ENCODE data around the gene GPC6. TPM values are rescaled to one million over a fixed set of nuclear protein-coding genes. Genes with fewer than 3 reads are reported as not detected.

The GPC6 gene
- total RNA-seq, 1 experiment from 2014 or later: 0.22 TPM

DNA sequence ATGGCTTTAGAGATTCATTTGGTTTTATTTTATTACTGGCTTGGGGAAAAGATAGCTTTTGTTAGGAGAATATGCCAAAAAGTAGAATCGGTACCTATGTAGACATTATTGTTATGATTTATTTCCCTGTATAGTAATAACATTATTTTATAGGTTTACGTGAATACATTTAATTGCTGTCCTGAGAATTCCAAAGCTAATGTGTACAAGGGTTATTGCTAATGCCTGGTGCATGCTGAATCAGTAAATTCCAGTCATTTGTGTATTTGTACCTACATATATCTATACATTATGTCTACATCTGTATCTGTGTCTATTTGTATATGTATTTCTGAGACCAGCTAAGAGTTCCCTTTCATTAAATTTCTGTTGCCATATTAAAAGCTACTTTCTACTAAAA, 550.9 kb downstream of the GPC6 start (continued):
- TF ChIP-seq, protein P1, sequence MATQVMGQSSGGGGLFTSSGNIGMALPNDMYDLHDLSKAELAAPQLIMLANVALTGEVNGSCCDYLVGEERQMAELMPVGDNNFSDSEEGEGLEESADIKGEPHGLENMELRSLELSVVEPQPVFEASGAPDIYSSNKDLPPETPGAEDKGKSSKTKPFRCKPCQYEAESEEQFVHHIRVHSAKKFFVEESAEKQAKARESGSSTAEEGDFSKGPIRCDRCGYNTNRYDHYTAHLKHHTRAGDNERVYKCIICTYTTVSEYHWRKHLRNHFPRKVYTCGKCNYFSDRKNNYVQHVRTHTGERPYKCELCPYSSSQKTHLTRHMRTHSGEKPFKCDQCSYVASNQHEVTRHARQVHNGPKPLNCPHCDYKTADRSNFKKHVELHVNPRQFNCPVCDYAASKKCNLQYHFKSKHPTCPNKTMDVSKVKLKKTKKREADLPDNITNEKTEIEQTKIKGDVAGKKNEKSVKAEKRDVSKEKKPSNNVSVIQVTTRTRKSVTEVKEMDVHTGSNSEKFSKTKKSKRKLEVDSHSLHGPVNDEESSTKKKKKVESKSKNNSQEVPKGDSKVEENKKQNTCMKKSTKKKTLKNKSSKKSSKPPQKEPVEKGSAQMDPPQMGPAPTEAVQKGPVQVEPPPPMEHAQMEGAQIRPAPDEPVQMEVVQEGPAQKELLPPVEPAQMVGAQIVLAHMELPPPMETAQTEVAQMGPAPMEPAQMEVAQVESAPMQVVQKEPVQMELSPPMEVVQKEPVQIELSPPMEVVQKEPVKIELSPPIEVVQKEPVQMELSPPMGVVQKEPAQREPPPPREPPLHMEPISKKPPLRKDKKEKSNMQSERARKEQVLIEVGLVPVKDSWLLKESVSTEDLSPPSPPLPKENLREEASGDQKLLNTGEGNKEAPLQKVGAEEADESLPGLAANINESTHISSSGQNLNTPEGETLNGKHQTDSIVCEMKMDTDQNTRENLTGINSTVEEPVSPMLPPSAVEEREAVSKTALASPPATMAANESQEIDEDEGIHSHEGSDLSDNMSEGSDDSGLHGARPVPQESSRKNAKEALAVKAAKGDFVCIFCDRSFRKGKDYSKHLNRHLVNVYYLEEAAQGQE (IDR thresholded peaks at IDR 0.05; ENCODE audit: low read depth): no peak
- TF ChIP-seq, protein P2, sequence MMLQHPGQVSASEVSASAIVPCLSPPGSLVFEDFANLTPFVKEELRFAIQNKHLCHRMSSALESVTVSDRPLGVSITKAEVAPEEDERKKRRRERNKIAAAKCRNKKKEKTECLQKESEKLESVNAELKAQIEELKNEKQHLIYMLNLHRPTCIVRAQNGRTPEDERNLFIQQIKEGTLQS (IDR thresholded peaks at IDR 0.05): no peak

GRCh38 chr13:93778548-93778947, 551.9 kb downstream of the GPC6 start:
- ChIA-PET CTCF (no interaction called here), RAD21 (ENCODE audit: low non-redundant PET in 1 of 2, low total read pairs in 2 of 2, uncharacterized antibody in 2 of 2, unreplicated experiment in 2 of 2) (no interaction called here), POLR2A (no interaction called here)
- Histone ChIP-seq H3K27me3 (ENCODE audit: insufficient read depth, low read length) (no peaks in the 10 kb centered on the region), H3K4me1 (ENCODE audit: control insufficient read depth in 1 of 2, insufficient read depth in 2 of 2, low read length in 2 of 2) (no peaks in the 10 kb centered on the region), H3K79me2 (ENCODE audit: insufficient read depth, low read length) (no peaks in the 10 kb centered on the region), H3K9me3 (ENCODE audit: control insufficient read depth in 1 of 2, insufficient read depth in 1 of 2, low read depth in 1 of 2, low read length in 2 of 2) (peaks cover 7 to 25% of the 10 kb centered on the region in 2 experiments; a peak in 2 of 4 replicates), H3K36me3 (ENCODE audit: control insufficient read depth in 1 of 2, insufficient read depth in 2 of 2, low read length in 2 of 2) (no peaks in the 10 kb centered on the region), H3K9me2 (ENCODE audit: insufficient read depth) (no peaks in the 10 kb centered on the region), H3K27ac (ENCODE audit: low read depth, low read length) (no peak overlapping the region), H3K9ac (ENCODE audit: low read length) (no peak overlapping the region), H3K4me3 (replicated peaks in 1 of 2; ENCODE audit: low read depth in 1 of 2, low read length in 2 of 2) (no peak overlapping the region), H2AFZ (ENCODE audit: low read depth, low read length, poor library complexity, severe bottlenecking) (no peak overlapping the region), H3K4me2 (ENCODE audit: low read length) (no peak overlapping the region), H4K20me1 (ENCODE audit: insufficient read depth) (no peaks in the 10 kb centered on the region)
- intact Hi-C loops (cut with micrococcal nuclease): no loop called here
- no peak for ATAC-seq
- DNase-seq (ENCODE audit: low read depth, low spot score): no peak
- no TSS peak for BruUV-seq (replicated peaks)
- TF ChIP-seq FOSL1 (IDR thresholded peaks at IDR 0.05; ENCODE audit: low read depth) (no peak), CTCF (IDR thresholded peaks at IDR 0.05 in 2 of 3, conservative IDR thresholded peaks at IDR 0.05 in 1 of 3; ENCODE audit: borderline replicate concordance in 1 of 3, insufficient read depth in 1 of 3, low read depth in 2 of 3, low read length in 2 of 3) (no peak), EZH2 (IDR thresholded peaks at IDR 0.05) (no peak), TCF7L2 (IDR thresholded peaks at IDR 0.05; ENCODE audit: borderline replicate concordance, extremely low read depth, insufficient read depth, insufficient read length) (no peak), SIN3A (IDR thresholded peaks at IDR 0.05; ENCODE audit: low read depth) (no peak), CBX3 (IDR thresholded peaks at IDR 0.05; ENCODE audit: low read depth) (no peak), ZNF274 (IDR thresholded peaks at IDR 0.05; ENCODE audit: low read depth, low read length) (no peak), ELF1 (IDR thresholded peaks at IDR 0.05; ENCODE audit: borderline replicate concordance, low read depth) (no peak), ZBTB33 (IDR thresholded peaks at IDR 0.05; ENCODE audit: extremely low read depth, insufficient replicate concordance, low read length) (no peak), SP1 (IDR thresholded peaks at IDR 0.05; ENCODE audit: low read depth) (no peak)
- TF ChIP-seq, protein P3, sequence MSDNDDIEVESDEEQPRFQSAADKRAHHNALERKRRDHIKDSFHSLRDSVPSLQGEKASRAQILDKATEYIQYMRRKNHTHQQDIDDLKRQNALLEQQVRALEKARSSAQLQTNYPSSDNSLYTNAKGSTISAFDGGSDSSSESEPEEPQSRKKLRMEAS (IDR thresholded peaks at IDR 0.05): no peak
- TF ChIP-seq, protein P2 (IDR thresholded peaks at IDR 0.05): no peak
